K562 (cell line): ENCODE measurements around the gene PSMD9. TPM values are rescaled to one million over a fixed set of nuclear protein-coding genes. Genes with fewer than 3 reads are reported as not detected.

Source experiments
- ATAC-seq: fragments of 200-7000 bp; cut with Tn5 transposase; 3 replicates; pipeline ENCODE4 v1.9.1; 2020; ENCODE audit warnings: moderate library complexity
- BruUV-seq: library from RNA; stranded (reverse); fragments of 400-500 nt; replicated peaks from 2 replicates; lab custom pipeline; 2021; lab: Mats Ljungman, UMichigan
- CTCF ChIA-PET: fragments of 300-600 bp; formaldehyde crosslinking; extraction: SDS; loops from one replicate; lab custom pipeline; 2021; ENCODE audit warnings: low intra/inter-chr PET ratio; lab: Yijun Ruan, JAX
- POLR2A ChIA-PET: fragments of 300-600, 350-650 bp; sonication (Branson Sonifier 250); formaldehyde crosslinking; extraction: SDS; loops from one replicate; lab custom pipeline; 2021; ENCODE audit warnings: antibody characterized with exemption, inconsistent platforms; lab: Yijun Ruan, JAX
- DNase-seq, 4 experiments: peaks; one replicate each; pipeline versions ENCODE4 v3.0.0 to v3.0.0-alpha.2; 2011 to 2018; ENCODE audit warnings: low spot score in 3 of 4, mixed read lengths in 3 of 4; ENCODE audit errors: extremely low read depth in 1 of 4
- FAIRE-seq: peaks from 2 replicates; lab custom pipeline; 2011; peaks lifted over from hg19 to GRCh38; lab: Jason Lieb, UNC
- H2AFZ ChIP-seq: 2 replicates; pipeline ENCODE4 v1.6.0; 2011; ENCODE audit warnings: low read depth, low read length, control low read depth, inconsistent platforms
- H3K27ac ChIP-seq: fragments of 200-600 bp; 3 replicates; pipeline ENCODE4 v1.8.0; 2011; ENCODE audit warnings: low read depth, mild to moderate bottlenecking, control low read depth, inconsistent platforms, low read length, moderate library complexity, mixed read lengths; ENCODE audit errors: extremely low read depth
- H3K27me3 ChIP-seq, 2 experiments: fragments of 300-600 bp in 1 of 2; 2 replicates in 1 of 2; 3 replicates in 1 of 2; pipeline versions ENCODE4 v1.6.0 to v1.8.0; 2011; ENCODE audit warnings: inconsistent platforms in 2 of 2, low read length in 2 of 2, mild to moderate bottlenecking in 1 of 2, mixed read lengths in 1 of 2, moderate library complexity in 1 of 2; ENCODE audit not compliant: control insufficient read depth in 2 of 2, insufficient read depth in 2 of 2
- H3K36me3 ChIP-seq: fragments of 300-600 bp; 3 replicates; pipeline ENCODE4 v1.8.0; 2011; ENCODE audit warnings: mild to moderate bottlenecking, low read length, inconsistent platforms; ENCODE audit not compliant: control insufficient read depth, insufficient read depth
- H3K4me1 ChIP-seq, 2 experiments: fragments of 200-600 bp in 1 of 2; replicated peaks in 1 of 2; 2 replicates in 1 of 2; 3 replicates in 1 of 2; pipeline versions ENCODE4 v1.5.1 to v1.8.0; 2011; ENCODE audit warnings: inconsistent platforms in 2 of 2, low read length in 2 of 2, mild to moderate bottlenecking in 1 of 2, mixed read lengths in 1 of 2, moderate library complexity in 1 of 2; ENCODE audit not compliant: control insufficient read depth in 2 of 2, insufficient read depth in 2 of 2
- H3K4me2 ChIP-seq: 2 replicates; pipeline ENCODE4 v1.6.1; 2011; ENCODE audit warnings: low read length, control low read depth, inconsistent platforms, mixed read lengths; ENCODE audit not compliant: insufficient read depth
- H3K4me3 ChIP-seq: fragments of 200-600 bp; sonication (generic), shearing (Covaris generic); 2 replicates; pipeline ENCODE4 v1.5.1; 2016; ENCODE audit warnings: control low read depth, inconsistent platforms
- H3K79me2 ChIP-seq: fragments of 200-600 bp; 3 replicates; pipeline ENCODE4 v1.8.0; 2011; ENCODE audit warnings: low read length, inconsistent platforms; ENCODE audit not compliant: control insufficient read depth, insufficient read depth
- H3K9ac ChIP-seq, 2 experiments: 2 replicates each; pipeline versions ENCODE4 v1.6.0 to v1.6.1; 2011; ENCODE audit warnings: low read depth in 2 of 2, low read length in 2 of 2, control low read depth in 1 of 2, inconsistent platforms in 1 of 2, mild to moderate bottlenecking in 1 of 2, mixed read lengths in 1 of 2; ENCODE audit not compliant: insufficient read depth in 1 of 2
- H3K9me1 ChIP-seq: one replicate; pipeline ENCODE4 v1.6.0; 2011; ENCODE audit warnings: inconsistent platforms, mild to moderate bottlenecking, low read length, moderate library complexity; ENCODE audit not compliant: control insufficient read depth, insufficient read depth
- H3K9me3 ChIP-seq: replicated peaks from 2 replicates; pipeline ENCODE4 v1.5.1; 2011; ENCODE audit warnings: low read depth, low read length, inconsistent platforms; ENCODE audit not compliant: control insufficient read depth, insufficient read depth
- H4K20me1 ChIP-seq: replicated peaks from 2 replicates; pipeline ENCODE4 v1.6.1; 2011; ENCODE audit warnings: low read length, inconsistent platforms, mixed read lengths; ENCODE audit not compliant: control insufficient read depth, insufficient read depth
- ATF7 ChIP-seq: fragments of 450-650 bp; IDR thresholded peaks from 2 replicates; pipeline ENCODE4 v1.7.1; 2014; ENCODE audit warnings: mild to moderate bottlenecking, moderate library complexity
- BACH1 ChIP-seq: fragments of 200-800 bp; sonication (Bioruptor generic); IDR thresholded peaks from 2 replicates; pipeline ENCODE4 v1.6.1; 2016; ENCODE audit warnings: missing genetic modification characterization, missing compliant biosample characterization
- DDX20 ChIP-seq: fragments of 450-650 bp; IDR thresholded peaks from 2 replicates; pipeline ENCODE4 v1.6.1; 2016; ENCODE audit warnings: missing genetic modification characterization, low read depth, mild to moderate bottlenecking, missing compliant biosample characterization, moderate library complexity
- E2F5 ChIP-seq: sonication (generic); formaldehyde crosslinking; IDR thresholded peaks from 2 replicates; pipeline ENCODE4 v1.8.0; 2022; ENCODE audit warnings: mild to moderate bottlenecking, missing genetic modification reagents
- E2F6 ChIP-seq, 2 experiments: IDR thresholded peaks; 2 replicates each; pipeline ENCODE4 v1.6.1; 2011; ENCODE audit warnings: borderline replicate concordance in 1 of 2, control low read depth in 1 of 2, low read depth in 1 of 2, low read length in 1 of 2, mild to moderate bottlenecking in 1 of 2, mixed read lengths in 1 of 2, moderate library complexity in 1 of 2; ENCODE audit not compliant: insufficient read depth in 1 of 2, insufficient read length in 1 of 2, poor library complexity in 1 of 2, severe bottlenecking in 1 of 2; ENCODE audit errors: extremely low read depth in 1 of 2
- EP400 ChIP-seq: fragments of 450-650 bp; IDR thresholded peaks from 2 replicates; pipeline ENCODE4 v1.6.1; 2017; ENCODE audit warnings: antibody characterized with exemption, mild to moderate bottlenecking, moderate library complexity
- EZH2 ChIP-seq: IDR thresholded peaks from 2 replicates; pipeline ENCODE4 v1.6.1; 2012; ENCODE audit warnings: low read depth, mild to moderate bottlenecking, inconsistent platforms, low read length, borderline replicate concordance
- IFI16 ChIP-seq: fragments of 250-450 bp; sonication (Bioruptor Pico); IDR thresholded peaks from 2 replicates; pipeline ENCODE4 v2.1.2; 2022; ENCODE audit warnings: mild to moderate bottlenecking, inconsistent platforms
- NFYB ChIP-seq: IDR thresholded peaks from 2 replicates; pipeline ENCODE4 v1.6.1; 2011; ENCODE audit warnings: mild to moderate bottlenecking, moderate library complexity; ENCODE audit not compliant: insufficient read length; ENCODE audit errors: extremely low read depth
- NRF1 ChIP-seq, 2 experiments: fragments of 450-650 bp; IDR thresholded peaks in 1 of 2; conservative IDR thresholded peaks in 1 of 2; 2 replicates each; pipeline ENCODE4 v1.6.1; 2014; ENCODE audit warnings: mild to moderate bottlenecking in 2 of 2
- RBM17 ChIP-seq: fragments of 200-400 bp; formaldehyde crosslinking; IDR thresholded peaks from 2 replicates; pipeline ENCODE4 v1.6.1; 2017; ENCODE audit warnings: low read depth, mild to moderate bottlenecking, low read length, borderline replicate concordance
- SIN3B ChIP-seq: fragments of 450-650 bp; IDR thresholded peaks from 2 replicates; pipeline ENCODE4 v1.6.1; 2017; ENCODE audit warnings: low read depth, mild to moderate bottlenecking, moderate library complexity
- SREBF1 ChIP-seq: fragments of 150-350 bp; IDR thresholded peaks from 2 replicates; pipeline ENCODE4 v1.6.1; 2014; ENCODE audit warnings: antibody characterized with exemption, low read depth, low read length, borderline replicate concordance
- SRF ChIP-seq, 2 experiments: fragments of 250-450, 450-650 bp in 1 of 2; sonication (Bioruptor Pico) in 1 of 2; sonication (generic) in 1 of 2; formaldehyde crosslinking; IDR thresholded peaks; 2 replicates each; pipeline versions ENCODE4 v1.5.0 to v1.5.1; 2020 to 2022; ENCODE audit warnings: mild to moderate bottlenecking in 1 of 2, missing genetic modification reagents in 1 of 2
- TARDBP ChIP-seq: fragments of 450-650 bp; IDR thresholded peaks from 2 replicates; pipeline ENCODE4 v1.6.1; 2016
- TCF3 ChIP-seq: sonication (generic); formaldehyde crosslinking; IDR thresholded peaks from 2 replicates; pipeline ENCODE4 v1.4.0; 2020; ENCODE audit warnings: mild to moderate bottlenecking, missing genetic modification reagents
- TEAD2 ChIP-seq: fragments of 450-650 bp; IDR thresholded peaks from 2 replicates; pipeline ENCODE4 v1.6.1; 2016; ENCODE audit warnings: missing genetic modification characterization, control low read depth, missing compliant biosample characterization
- USF1 ChIP-seq: sonication (generic); formaldehyde crosslinking; IDR thresholded peaks from 2 replicates; pipeline ENCODE4 v1.9.0; 2022; ENCODE audit warnings: mild to moderate bottlenecking, missing genetic modification reagents
- ZNF23 ChIP-seq: fragments of 250-450 bp; sonication (Bioruptor Pico); IDR thresholded peaks from 2 replicates; pipeline ENCODE4 v1.4.0; 2020; ENCODE audit warnings: mild to moderate bottlenecking
- ZNF589 ChIP-seq: fragments of 200-800 bp; sonication (Bioruptor generic); IDR thresholded peaks from 2 replicates; pipeline ENCODE4 v1.6.1; 2016; ENCODE audit warnings: low read depth, missing genetic modification characterization, missing compliant biosample characterization
- ZNF699 ChIP-seq: fragments of 250-450 bp; sonication (Bioruptor Pico); IDR thresholded peaks from 2 replicates; pipeline ENCODE4 v1.8.0; 2021; ENCODE audit warnings: mild to moderate bottlenecking, moderate library complexity; ENCODE audit not compliant: insufficient replicate concordance
- whole genome bisulfite sequencing: fragments of 100-300 bp; shearing (Covaris generic); methylation state at CpG from one replicate; pipeline ENCODE4 v1.1.6; 2016; ENCODE audit warnings: low coverage, mixed read lengths; ENCODE audit not compliant: insufficient coverage; ENCODE audit errors: missing lambda C conversion rate; 5-methylcytosine and 5-hydroxymethylcytosine counted together
- in situ Hi-C: fragments of 300-500 bp; cut with MboI; formaldehyde crosslinking; loops from 4 replicates; pipeline ENCODE4 v1.15.0; 2018; ENCODE audit warnings: inconsistent platforms, mixed read lengths
- intact Hi-C: fragments of 100-400 bp; cut with micrococcal nuclease; formaldehyde crosslinking; loops from 2 replicates; pipeline ENCODE4 v1.14.2; 2022
- polyA plus RNA-seq, 8 experiments: library from polyadenylated mRNA; depleted of rRNA in 4 of 8; stranded (reverse) in 5 of 8; unstranded in 3 of 8; fragments of >200 nt; fragmentation: Nextera tagmentation in 2 of 8; fragmentation: Illumina TruSeq in 1 of 8; extraction: Ambion mirVana in 2 of 8; extraction: Trizol in 1 of 8; gene quantifications; 2 replicates each; pipeline versions ENCODE4 v1.2.1 to v1.2.3, GENCODE V29; 2011 to 2014; ENCODE audit warnings: inconsistent platforms in 1 of 8, missing spikeins in 1 of 8
- total RNA-seq, 7 experiments: library from RNA; depleted of rRNA in 6 of 7; stranded (reverse); fragments of >200 nt in 6 of 7; fragmentation: Illumina TruSeq in 2 of 7; extraction: Trizol in 2 of 7; gene quantifications; 2 replicates each; pipeline versions ENCODE4 v1.2.1 to v1.2.3, GENCODE V29; 2011 to 2021; ENCODE audit warnings: low replicate concordance in 1 of 7

The PSMD9 gene
- total and polyA plus RNA-seq, 9 of the 15 experiments (the other 6 are each of a cell fraction or from before 2014, with no cell fraction given): 12.2 to 143 (median 61.3) TPM

- TF ChIP-seq ZNF699 (CRISPR knock-in tag) (no peak), ATF7 (no peak)
Observed at GRCh38 chr12:121873216-121873569, 15.4 kb upstream of the PSMD9 start (continued).

- WGBS: 61% methylated on average over 6 of the region's 6 CpGs
- in situ Hi-C loops: no loop called here
- ChIA-PET POLR2A (interaction anchor here (0.8 kb wide), 1 partner anchor 12 kb away, joined by 3 read pairs; no protein-coding TSS in a partner anchor), CTCF (no interaction called here)
- H4K20me1 ChIP-seq: no peaks in the 10 kb centered on the region
- H3K4me1 ChIP-seq: peaks cover 5 to 11% of the 10 kb centered on the region in 2 experiments
- H3K36me3 ChIP-seq: no peaks in the 10 kb centered on the region
- H3K9me3 ChIP-seq: no peaks in the 10 kb centered on the region
- BruUV-seq: no TSS peak
- intact Hi-C loops: no loop called here
- H3K27ac ChIP-seq: no peak overlapping the region
- H3K27me3 ChIP-seq: no peaks in the 10 kb centered on the region
- H2AFZ ChIP-seq: no peak overlapping the region
- no peak overlapping the region for H3K9ac ChIP-seq
- DNase-seq (peak in 1 of 4 experiments; percentile 1), ATAC-seq (no peak), FAIRE-seq (no peak)
- H3K9me1 ChIP-seq: no peaks in the 10 kb centered on the region
- no peak overlapping the region for H3K4me3 ChIP-seq
- no peaks in the 10 kb centered on the region for H3K79me2 ChIP-seq
- H3K4me2 ChIP-seq: no peak overlapping the region
- TF ChIP-seq USF1 (CRISPR knock-in tag) (no peak), NRF1 (conservative IDR thresholded peaks at IDR 0.05 in 1 of 2, IDR thresholded peaks at IDR 0.05 in 1 of 2) (no peak), RBM17 (no peak), TEAD2 (tag) (no peak), E2F6 (IDR thresholded peaks at IDR 0.05; ENCODE audit: borderline replicate concordance in 1 of 2, extremely low read depth in 1 of 2, insufficient read depth in 1 of 2, insufficient read length in 1 of 2, low read depth in 1 of 2, low read length in 1 of 2, poor library complexity in 1 of 2, severe bottlenecking in 1 of 2) (no peak), ZNF23 (CRISPR knock-in tag) (no peak), NFYB (no peak), EP400 (no peak), BACH1 (tag) (no peak), IFI16 (no peak), DDX20 (no peak), TARDBP (no peak), SREBF1 (no peak), E2F5 (CRISPR knock-in tag) (no peak), SIN3B (no peak), SRF (CRISPR knock-in tag; IDR thresholded peaks at IDR 0.05) (no peak), EZH2 (no peak), ZNF589 (CRISPR knock-in tag) (no peak), TCF3 (no peak)
Observed at GRCh38 chr12:121874071-121874470, 14.5 kb upstream of the PSMD9 start.
